ENCODE results near the gene FGGY.
"Not testable (repeated sequence)": the region's sequence is repeated elsewhere in the genome, so short reads cannot be mapped to it uniquely, and the experiment has no call there.

The FGGY gene

GRCh38 chr1:59641836-59642235 lies 344.9 kb downstream of the FGGY start:
- Histone ChIP-seq H3K4me1 (ENCODE audit: insufficient read depth, insufficient read length) (no peaks in the 10 kb centered on the region), H3K27me3 (ENCODE audit: insufficient read depth, insufficient read length) (no peaks in the 10 kb centered on the region), H3K4me3 (ENCODE audit: insufficient read length, low read depth) (no peak overlapping the region), H3K9ac (ENCODE audit: insufficient read length, low read depth) (no peak overlapping the region), H3K9me3 (ENCODE audit: insufficient read depth, low read length) (peaks cover 5% of the 10 kb centered on the region; the same call in 1 of the 2 replicates), H3K36me3 (ENCODE audit: insufficient read depth, insufficient read length, low read length) (no peaks in the 10 kb centered on the region)
- DNase-seq (ENCODE audit: low read depth, low spot score), result peak; percentile 27
- TF ChIP-seq ZNF274 (IDR thresholded peaks at IDR 0.05; ENCODE audit: low read depth, low read length) (no peak), YY1 (IDR thresholded peaks at IDR 0.05; ENCODE audit: insufficient read depth, insufficient read length) (no peak), SUZ12 (IDR thresholded peaks at IDR 0.05; ENCODE audit: extremely low read depth, insufficient read depth, insufficient read length) (no peak)

GRCh38 chr1:59643526-59643925 lies 346.6 kb downstream of the FGGY start:
- Histone ChIP-seq H3K4me1 (ENCODE audit: insufficient read depth, insufficient read length) (no peaks in the 10 kb centered on the region), H3K27me3 (ENCODE audit: insufficient read depth, insufficient read length) (no peaks in the 10 kb centered on the region), H3K36me3 (ENCODE audit: insufficient read depth, insufficient read length, low read length) (no peaks in the 10 kb centered on the region), H3K9ac (ENCODE audit: insufficient read length, low read depth) (no peak overlapping the region), H3K9me3 (ENCODE audit: insufficient read depth, low read length) (peaks cover 5% of the 10 kb centered on the region; the same call in 1 of the 2 replicates), H3K4me3 (ENCODE audit: insufficient read length, low read depth) (no peak overlapping the region)
- no peak for TF ChIP-seq ZNF274 (IDR thresholded peaks at IDR 0.05; ENCODE audit: low read depth, low read length)
- TF ChIP-seq YY1 (IDR thresholded peaks at IDR 0.05; ENCODE audit: insufficient read depth, insufficient read length), result no peak
- TF ChIP-seq SUZ12 (IDR thresholded peaks at IDR 0.05; ENCODE audit: extremely low read depth, insufficient read depth, insufficient read length), result no peak
- no peak for DNase-seq (ENCODE audit: low read depth, low spot score)

GRCh38 chr1:59645893-59646292 lies 349.0 kb downstream of the FGGY start:
- H3K4me3 ChIP-seq (ENCODE audit: insufficient read length, low read depth), result no peak overlapping the region
- TF ChIP-seq YY1 (IDR thresholded peaks at IDR 0.05; ENCODE audit: insufficient read depth, insufficient read length) (no peak), SUZ12 (IDR thresholded peaks at IDR 0.05; ENCODE audit: extremely low read depth, insufficient read depth, insufficient read length) (no peak), ZNF274 (IDR thresholded peaks at IDR 0.05; ENCODE audit: low read depth, low read length) (no peak)

GRCh38 chr1:59653142-59653958 lies 356.5 kb downstream of the FGGY start:
- H3K4me1 ChIP-seq (ENCODE audit: insufficient read depth, insufficient read length); H3K36me3 ChIP-seq (ENCODE audit: insufficient read depth, insufficient read length, low read length); H3K27me3 ChIP-seq (ENCODE audit: insufficient read depth, insufficient read length); H3K9ac ChIP-seq (ENCODE audit: insufficient read length, low read depth); DNase-seq (ENCODE audit: low read depth, low spot score); H3K4me3 ChIP-seq (ENCODE audit: insufficient read length, low read depth): not testable (repeated sequence)
- peaks cover 13% of the 10 kb centered on the region for H3K9me3 ChIP-seq (ENCODE audit: insufficient read depth, low read length)

More at GRCh38 chr1:59645893-59646292, 349.0 kb downstream of the FGGY start:
- DNase-seq (ENCODE audit: low read depth, low spot score), result no peak
- no peaks in the 10 kb centered on the region for H3K27me3 ChIP-seq (ENCODE audit: insufficient read depth, insufficient read length)
- no peaks in the 10 kb centered on the region for H3K4me1 ChIP-seq (ENCODE audit: insufficient read depth, insufficient read length)
- no peaks in the 10 kb centered on the region for H3K36me3 ChIP-seq (ENCODE audit: insufficient read depth, insufficient read length, low read length)
- H3K9ac ChIP-seq (ENCODE audit: insufficient read length, low read depth), result no peak overlapping the region
- no peaks in the 10 kb centered on the region for H3K9me3 ChIP-seq (ENCODE audit: insufficient read depth, low read length)

GRCh38 chr1:59653968-59654367 lies 357.1 kb downstream of the FGGY start:
- Histone ChIP-seq H3K9ac (ENCODE audit: insufficient read length, low read depth) (no peak overlapping the region), H3K27me3 (ENCODE audit: insufficient read depth, insufficient read length) (no peaks in the 10 kb centered on the region), H3K36me3 (ENCODE audit: insufficient read depth, insufficient read length, low read length) (no peaks in the 10 kb centered on the region), H3K9me3 (ENCODE audit: insufficient read depth, low read length) (peaks cover 13% of the 10 kb centered on the region), H3K4me1 (ENCODE audit: insufficient read depth, insufficient read length) (no peaks in the 10 kb centered on the region), H3K4me3 (ENCODE audit: insufficient read length, low read depth) (no peak overlapping the region)
- no peak for DNase-seq (ENCODE audit: low read depth, low spot score)
- TF ChIP-seq YY1 (IDR thresholded peaks at IDR 0.05; ENCODE audit: insufficient read depth, insufficient read length) (no peak), ZNF274 (IDR thresholded peaks at IDR 0.05; ENCODE audit: low read depth, low read length) (no peak), SUZ12 (IDR thresholded peaks at IDR 0.05; ENCODE audit: extremely low read depth, insufficient read depth, insufficient read length) (no peak)

- TF ChIP-seq YY1 (IDR thresholded peaks at IDR 0.05; ENCODE audit: insufficient read depth, insufficient read length), result no peak
- TF ChIP-seq ZNF274 (IDR thresholded peaks at IDR 0.05; ENCODE audit: low read depth, low read length), result no peak
- no peak for TF ChIP-seq SUZ12 (IDR thresholded peaks at IDR 0.05; ENCODE audit: extremely low read depth, insufficient read depth, insufficient read length)
- DNase-seq (ENCODE audit: low read depth, low spot score), result no peak
Observed at GRCh38 chr1:59657873-59658465, 361.1 kb downstream of the FGGY start.

GRCh38 chr1:59664166-59664565 lies 367.3 kb downstream of the FGGY start:
- DNase-seq (ENCODE audit: low read depth, low spot score), result no peak
- no peak overlapping the region for H3K4me3 ChIP-seq (ENCODE audit: insufficient read length, low read depth)
- TF ChIP-seq YY1 (IDR thresholded peaks at IDR 0.05; ENCODE audit: insufficient read depth, insufficient read length), result no peak
- no peak for TF ChIP-seq ZNF274 (IDR thresholded peaks at IDR 0.05; ENCODE audit: low read depth, low read length)
- no peak for TF ChIP-seq SUZ12 (IDR thresholded peaks at IDR 0.05; ENCODE audit: extremely low read depth, insufficient read depth, insufficient read length)
- no peaks in the 10 kb centered on the region for H3K36me3 ChIP-seq (ENCODE audit: insufficient read depth, insufficient read length, low read length)
- peaks cover 8% of the 10 kb centered on the region for H3K4me1 ChIP-seq (ENCODE audit: insufficient read depth, insufficient read length)
- H3K9me3 ChIP-seq (ENCODE audit: insufficient read depth, low read length), result peaks cover 5% of the 10 kb centered on the region; the same call in 1 of the 2 replicates
- no peak overlapping the region for H3K9ac ChIP-seq (ENCODE audit: insufficient read length, low read depth)
- no peaks in the 10 kb centered on the region for H3K27me3 ChIP-seq (ENCODE audit: insufficient read depth, insufficient read length)

More at GRCh38 chr1:59657873-59658465, 361.1 kb downstream of the FGGY start:
- no peaks in the 10 kb centered on the region for H3K27me3 ChIP-seq (ENCODE audit: insufficient read depth, insufficient read length)
- H3K4me1 ChIP-seq (ENCODE audit: insufficient read depth, insufficient read length), result no peaks in the 10 kb centered on the region
- no peak overlapping the region for H3K9ac ChIP-seq (ENCODE audit: insufficient read length, low read depth)
- H3K4me3 ChIP-seq (ENCODE audit: insufficient read length, low read depth), result no peak overlapping the region
- peaks cover 13% of the 10 kb centered on the region for H3K9me3 ChIP-seq (ENCODE audit: insufficient read depth, low read length)
- H3K36me3 ChIP-seq (ENCODE audit: insufficient read depth, insufficient read length, low read length), result no peaks in the 10 kb centered on the region

Measured in NT2/D1 (cell line).